LHCN-M2 (cell line): Measurements from ENCODE around the gene DUS4L. TPM values are rescaled to one million over a fixed set of nuclear protein-coding genes. Genes with fewer than 3 reads are reported as not detected.

Experiments used
- DNase-seq: peaks from one replicate; pipeline ENCODE4 v3.0.0-alpha.2; 2012; ENCODE audit warnings: low read depth
- total RNA-seq: library from RNA; depleted of rRNA; stranded (reverse); fragments of >200 nt; gene quantifications from 2 replicates; pipeline ENCODE4 v1.2.3, GENCODE V29; 2014

DUS4L gene
- total RNA-seq, 1 experiment from 2014 or later = 13.9 TPM

- DNase-seq = peak; percentile 78
These were observed 16.3 kb downstream of the DUS4L start, which contains the start of gene BCAP29 for GRCh38 chr7:107579885-107580715. BCAP29 (plus strand) TSS chr7:107580246; CDS start chr7:107580773, 527 bp downstream.

- DNase-seq = no peak
These were observed 17.1 kb downstream of the DUS4L start for GRCh38 chr7:107580716-107581383.

- DNase-seq = no peak
These were observed 17.7 kb downstream of the DUS4L start for GRCh38 chr7:107581387-107582013.

GRCh38 chr7:107582875-107583274, 19.1 kb downstream of the DUS4L start:
- no peak for DNase-seq

GRCh38 chr7:107584716-107585115, 20.9 kb downstream of the DUS4L start:
- DNase-seq = no peak

GRCh38 chr7:107588529-107589130, 24.9 kb downstream of the DUS4L start:
- no peak for DNase-seq

GRCh38 chr7:107591421-107591820, 27.6 kb downstream of the DUS4L start:
- DNase-seq = no peak

- peak; percentile 52 for DNase-seq
These were observed 28.7 kb downstream of the DUS4L start for GRCh38 chr7:107592361-107593024.

GRCh38 chr7:107593025-107593410, 29.2 kb downstream of the DUS4L start:
- DNase-seq = no peak

GRCh38 chr7:107594961-107595737, 31.4 kb downstream of the DUS4L start:
- peak; percentile 91 for DNase-seq

- DNase-seq = peak; percentile 34
These were observed 33.3 kb downstream of the DUS4L start for GRCh38 chr7:107596881-107597581.

- DNase-seq = no peak
These were observed 33.8 kb downstream of the DUS4L start for GRCh38 chr7:107597582-107597916.

- no peak for DNase-seq
These were observed 34.2 kb downstream of the DUS4L start for GRCh38 chr7:107597953-107598352.

GRCh38 chr7:107599262-107599661, 35.5 kb downstream of the DUS4L start:
- DNase-seq = no peak

- DNase-seq = no peak
These were observed 37.0 kb downstream of the DUS4L start for GRCh38 chr7:107600816-107601215.

GRCh38 chr7:107605218-107605815, 41.5 kb downstream of the DUS4L start:
- no peak for DNase-seq

GRCh38 chr7:107606303-107606702, 42.5 kb downstream of the DUS4L start:
- DNase-seq = no peak

GRCh38 chr7:107609811-107610261, 46.1 kb downstream of the DUS4L start:
- no peak for DNase-seq

GRCh38 chr7:107610323-107610722, 46.6 kb downstream of the DUS4L start:
- DNase-seq = no peak

- no peak for DNase-seq
These were observed 49.7 kb downstream of the DUS4L start for GRCh38 chr7:107613439-107613838.
